HL-60 (cell line): ENCODE measurements around the gene SRSF12.
A peak's percentile ranks its signal among the peaks of the same experiment; 100 is the strongest.

Source experiments
- DNase-seq, 2 experiments: peaks; one replicate each; pipeline ENCODE4 v3.0.0-alpha.2; 2010 to 2020; ENCODE audit warnings: low read depth in 1 of 2, low spot score in 1 of 2
- H3K27ac ChIP-seq: fragments of 250-450 bp; sonication (Bioruptor Pico); replicated peaks from 2 replicates; pipeline ENCODE4 v1.5.1; 2020; ENCODE audit warnings: mild to moderate bottlenecking, moderate library complexity
- H3K27me3 ChIP-seq: fragments of 250-450 bp; sonication (Bioruptor Pico); 2 replicates; pipeline ENCODE4 v1.5.1; 2021; ENCODE audit warnings: mild to moderate bottlenecking, moderate library complexity; ENCODE audit not compliant: insufficient read depth, poor library complexity, severe bottlenecking
- H3K4me3 ChIP-seq: replicated peaks from 2 replicates; pipeline ENCODE4 v1.5.1; 2011; ENCODE audit warnings: mild to moderate bottlenecking, control low read depth, low read length; ENCODE audit not compliant: insufficient read depth
- CTCF ChIP-seq: IDR thresholded peaks from one replicate; pipeline ENCODE4 v1.5.1; 2011; ENCODE audit warnings: low read length, control low read depth, inconsistent platforms; ENCODE audit not compliant: insufficient read depth
- GABPA ChIP-seq: IDR thresholded peaks from 2 replicates; pipeline ENCODE4 v1.6.1; 2012; ENCODE audit warnings: low read depth
- POLR2AphosphoS5 ChIP-seq: IDR thresholded peaks from 2 replicates; pipeline ENCODE4 v1.6.1; 2012; ENCODE audit warnings: low read depth
- REST ChIP-seq: IDR thresholded peaks from 2 replicates; pipeline ENCODE4 v1.6.1; 2012; ENCODE audit warnings: low read depth; ENCODE audit not compliant: insufficient replicate concordance
- SPI1 ChIP-seq: IDR thresholded peaks from 2 replicates; pipeline ENCODE4 v1.6.1; 2012; ENCODE audit warnings: low read depth, mild to moderate bottlenecking, borderline replicate concordance

Gene SRSF12

GRCh38 chr6:89084954-89085353 lies 32.9 kb downstream of the SRSF12 start:
- no peak overlapping the region for H3K4me3 ChIP-seq
- TF ChIP-seq REST (no peak), SPI1 (no peak), POLR2AphosphoS5 (no peak), CTCF (no peak), GABPA (no peak)
- no peak for DNase-seq

GRCh38 chr6:89084542-89084941 lies 33.3 kb downstream of the SRSF12 start:
- TF ChIP-seq GABPA: no peak
- no peak for TF ChIP-seq REST
- TF ChIP-seq POLR2AphosphoS5: no peak
- TF ChIP-seq SPI1: no peak
- no peak for TF ChIP-seq CTCF
- H3K4me3 ChIP-seq: no peak overlapping the region
- no peak for DNase-seq
- no peak overlapping the region for H3K27ac ChIP-seq
- H3K27me3 ChIP-seq: no peaks in the 10 kb centered on the region

More at GRCh38 chr6:89084954-89085353, 32.9 kb downstream of the SRSF12 start:
- no peaks in the 10 kb centered on the region for H3K27me3 ChIP-seq
- H3K27ac ChIP-seq: no peak overlapping the region

GRCh38 chr6:89082486-89082891 lies 35.4 kb downstream of the SRSF12 start:
- no peak for DNase-seq
- peak overlapping the region; percentile 85 for H3K4me3 ChIP-seq
- peak overlapping the region; percentile 75 for H3K27ac ChIP-seq
- no peak for TF ChIP-seq GABPA
- TF ChIP-seq SPI1: no peak
- no peak for TF ChIP-seq REST
- TF ChIP-seq POLR2AphosphoS5: no peak
- no peak for TF ChIP-seq CTCF
- H3K27me3 ChIP-seq: no peaks in the 10 kb centered on the region
